ENCODE results near the gene RAD51B.
"Not testable (repeated sequence)": the region's sequence is repeated elsewhere in the genome, so short reads cannot be mapped to it uniquely, and the experiment has no call there.

RAD51B gene

GRCh38 chr14:68653804-68654203, 834.2 kb downstream of the RAD51B start:
- no peak for DNase-seq

GRCh38 chr14:68654471-68654941, 834.9 kb downstream of the RAD51B start:
- DNase-seq = no peak

GRCh38 chr14:68655021-68655831, 835.6 kb downstream of the RAD51B start:
- no peak for DNase-seq

GRCh38 chr14:68655911-68656316, 836.3 kb downstream of the RAD51B start:
- no peak for DNase-seq

GRCh38 chr14:68656452-68656851, 836.9 kb downstream of the RAD51B start:
- DNase-seq = no peak

GRCh38 chr14:68657300-68658028, 837.9 kb downstream of the RAD51B start:
- DNase-seq = no peak

- DNase-seq = no peak
Observed at GRCh38 chr14:68658029-68658509, 838.5 kb downstream of the RAD51B start.

- DNase-seq = no peak
Observed at GRCh38 chr14:68658943-68659931, 839.7 kb downstream of the RAD51B start.

- no peak for DNase-seq
Observed at GRCh38 chr14:68660495-68660894, 840.9 kb downstream of the RAD51B start.

GRCh38 chr14:68661226-68662225, 841.9 kb downstream of the RAD51B start:
- DNase-seq = no peak

GRCh38 chr14:68662392-68662791, 842.8 kb downstream of the RAD51B start:
- no peak for DNase-seq

- not testable (repeated sequence) for DNase-seq
Observed at GRCh38 chr14:68662826-68663225, 843.2 kb downstream of the RAD51B start.

GRCh38 chr14:68663385-68664076, 844.0 kb downstream of the RAD51B start:
- DNase-seq = peak; percentile 33

- peak; percentile 18 for DNase-seq
Observed at GRCh38 chr14:68664225-68664681, 844.7 kb downstream of the RAD51B start.

GRCh38 chr14:68665131-68665530, 845.6 kb downstream of the RAD51B start:
- DNase-seq = no peak

GRCh38 chr14:68665792-68666204, 846.2 kb downstream of the RAD51B start:
- DNase-seq = no peak

GRCh38 chr14:68666236-68666635, 846.7 kb downstream of the RAD51B start:
- no peak for DNase-seq

GRCh38 chr14:68666899-68667298, 847.3 kb downstream of the RAD51B start:
- no peak for DNase-seq

GRCh38 chr14:68667313-68667791, 847.8 kb downstream of the RAD51B start:
- DNase-seq = no peak

GRCh38 chr14:68668028-68668427, 848.4 kb downstream of the RAD51B start:
- no peak for DNase-seq

Measured in CD4-positive, alpha-beta T cell treated with Interleukin-21 for 1 hour (primary cell).